ENCODE results near the gene MAST4. TPM values are rescaled to one million over a fixed set of nuclear protein-coding genes. Genes with fewer than 3 reads are reported as not detected.

MAST4 gene
- total RNA-seq, 1 donor, result 23.2 TPM

DNA sequence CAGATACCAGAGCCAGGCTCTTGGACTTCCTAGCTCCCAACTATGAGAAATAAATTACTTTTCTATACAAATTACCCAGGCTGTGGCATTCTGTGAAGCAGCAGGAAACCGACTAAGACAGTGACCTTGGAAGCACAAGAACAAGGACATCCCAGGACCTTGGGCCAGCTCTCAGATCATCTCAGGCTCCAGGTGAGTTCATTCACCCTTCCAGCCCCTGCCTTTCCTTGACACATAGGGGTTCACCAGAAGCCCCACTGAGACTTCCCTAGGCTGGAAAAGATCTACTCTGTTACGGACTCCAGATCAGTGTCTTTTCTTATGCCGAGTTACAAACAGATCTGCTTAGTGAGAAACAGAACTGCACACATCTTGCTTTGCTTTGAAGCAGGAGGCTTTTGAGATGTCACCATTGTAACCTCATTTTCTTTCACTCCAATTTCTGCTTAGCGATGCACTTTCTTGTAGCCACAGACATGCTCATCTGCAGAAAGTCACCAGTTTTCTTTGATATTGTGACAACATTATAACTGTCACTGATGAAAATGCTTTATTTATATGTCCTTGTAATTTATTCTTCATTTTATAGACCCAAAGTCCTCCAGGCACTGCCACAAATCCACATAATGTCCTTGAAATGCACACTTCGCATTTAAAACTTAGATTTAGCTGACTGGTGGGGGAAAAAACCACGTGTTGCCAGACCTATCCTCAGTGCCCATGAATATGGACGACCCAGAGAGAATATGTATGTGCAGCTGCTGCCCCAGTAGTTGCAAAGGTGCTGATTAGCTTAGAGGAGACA, 592.3 kb downstream of the MAST4 start:
- DNase-seq (ENCODE audit: low read depth), result no peak
- H3K4me3 ChIP-seq (ENCODE audit: low read depth, low read length), result no peak overlapping the region
- TF ChIP-seq, protein P1, sequence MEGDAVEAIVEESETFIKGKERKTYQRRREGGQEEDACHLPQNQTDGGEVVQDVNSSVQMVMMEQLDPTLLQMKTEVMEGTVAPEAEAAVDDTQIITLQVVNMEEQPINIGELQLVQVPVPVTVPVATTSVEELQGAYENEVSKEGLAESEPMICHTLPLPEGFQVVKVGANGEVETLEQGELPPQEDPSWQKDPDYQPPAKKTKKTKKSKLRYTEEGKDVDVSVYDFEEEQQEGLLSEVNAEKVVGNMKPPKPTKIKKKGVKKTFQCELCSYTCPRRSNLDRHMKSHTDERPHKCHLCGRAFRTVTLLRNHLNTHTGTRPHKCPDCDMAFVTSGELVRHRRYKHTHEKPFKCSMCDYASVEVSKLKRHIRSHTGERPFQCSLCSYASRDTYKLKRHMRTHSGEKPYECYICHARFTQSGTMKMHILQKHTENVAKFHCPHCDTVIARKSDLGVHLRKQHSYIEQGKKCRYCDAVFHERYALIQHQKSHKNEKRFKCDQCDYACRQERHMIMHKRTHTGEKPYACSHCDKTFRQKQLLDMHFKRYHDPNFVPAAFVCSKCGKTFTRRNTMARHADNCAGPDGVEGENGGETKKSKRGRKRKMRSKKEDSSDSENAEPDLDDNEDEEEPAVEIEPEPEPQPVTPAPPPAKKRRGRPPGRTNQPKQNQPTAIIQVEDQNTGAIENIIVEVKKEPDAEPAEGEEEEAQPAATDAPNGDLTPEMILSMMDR (IDR thresholded peaks at IDR 0.05; ENCODE audit: insufficient read depth, low read length), result no peak

GRCh38 chr5:67189079-67189354, 592.8 kb downstream of the MAST4 start:
- DNase-seq (ENCODE audit: low read depth), result no peak
- TF ChIP-seq, protein P1 (IDR thresholded peaks at IDR 0.05; ENCODE audit: insufficient read depth, low read length), result no peak

GRCh38 chr5:67189931-67190330, 593.7 kb downstream of the MAST4 start:
- DNase-seq (ENCODE audit: low read depth), result no peak
- TF ChIP-seq, protein P1 (IDR thresholded peaks at IDR 0.05; ENCODE audit: insufficient read depth, low read length), result no peak
- no peak overlapping the region for H3K4me3 ChIP-seq (ENCODE audit: low read depth, low read length)

More at GRCh38 chr5:67189079-67189354, 592.8 kb downstream of the MAST4 start:
- no peak overlapping the region for H3K4me3 ChIP-seq (ENCODE audit: low read depth, low read length)

GRCh38 chr5:67190410-67190809, 594.2 kb downstream of the MAST4 start:
- H3K4me3 ChIP-seq (ENCODE audit: low read depth, low read length), result no peak overlapping the region
- DNase-seq (ENCODE audit: low read depth), result no peak
- TF ChIP-seq, protein P1 (IDR thresholded peaks at IDR 0.05; ENCODE audit: insufficient read depth, low read length), result no peak

- TF ChIP-seq, protein P1 (IDR thresholded peaks at IDR 0.05; ENCODE audit: insufficient read depth, low read length), result no peak
- no peak for DNase-seq (ENCODE audit: low read depth)
Observed at GRCh38 chr5:67190861-67191260, 594.7 kb downstream of the MAST4 start.

DNA sequence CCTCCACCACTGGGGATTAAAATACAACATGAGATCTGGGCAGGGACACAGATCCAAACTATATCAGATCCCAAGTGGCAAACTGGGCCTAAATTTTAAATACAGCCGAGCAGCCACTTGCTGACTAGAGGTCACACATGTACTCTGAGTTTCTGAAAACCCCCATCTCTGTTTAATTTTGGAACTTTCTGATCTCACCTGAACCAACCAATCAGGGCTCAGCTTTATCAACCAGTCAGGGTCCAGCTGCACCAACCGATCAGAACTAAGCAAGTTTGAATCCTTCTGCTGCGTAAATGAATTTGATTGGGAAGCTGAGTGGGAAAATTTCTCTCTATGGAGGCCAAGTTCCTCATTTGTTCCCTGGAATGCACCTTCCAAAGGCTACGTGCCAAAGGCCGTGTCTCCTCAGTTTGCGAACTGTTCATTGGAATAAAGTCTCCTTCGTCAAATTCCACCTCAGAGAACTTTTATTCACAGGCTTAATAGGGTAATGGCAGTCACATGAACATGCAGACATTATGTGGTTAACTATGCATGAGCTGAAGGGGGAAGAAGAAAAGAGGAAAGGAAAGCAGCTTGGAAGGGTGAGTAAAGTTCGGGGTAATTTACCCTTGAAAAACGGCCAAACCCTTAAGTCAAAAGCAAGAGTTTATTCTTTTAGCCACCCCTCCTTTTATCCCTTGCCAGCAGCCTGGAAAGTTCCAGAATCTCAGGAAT, 596.7 kb downstream of the MAST4 start:
- H3K4me3 ChIP-seq (ENCODE audit: low read depth, low read length), result no peak overlapping the region
- DNase-seq (ENCODE audit: low read depth), result peak; percentile 15
- TF ChIP-seq, protein P1 (IDR thresholded peaks at IDR 0.05; ENCODE audit: insufficient read depth, low read length), result no peak

More at GRCh38 chr5:67190861-67191260, 594.7 kb downstream of the MAST4 start:
- H3K4me3 ChIP-seq (ENCODE audit: low read depth, low read length), result no peak overlapping the region

All from fibroblast of the aortic adventitia (primary cell).